Stimulated activated CD4-positive, alpha-beta T cell treated with anti-CD3 and anti-CD28 coated beads, Interleukin-15, amount 100 ng/mL, for 1 hour (primary cell): Measurements from ENCODE around the gene SIGLEC1.

Experiments used
- DNase-seq, 2 donors: peaks; one replicate each; pipeline ENCODE4 v3.0.0-alpha.2; 2020; ENCODE audit warnings: low read depth in 1 of 2, low spot score in 1 of 2

SIGLEC1 gene

DNA sequence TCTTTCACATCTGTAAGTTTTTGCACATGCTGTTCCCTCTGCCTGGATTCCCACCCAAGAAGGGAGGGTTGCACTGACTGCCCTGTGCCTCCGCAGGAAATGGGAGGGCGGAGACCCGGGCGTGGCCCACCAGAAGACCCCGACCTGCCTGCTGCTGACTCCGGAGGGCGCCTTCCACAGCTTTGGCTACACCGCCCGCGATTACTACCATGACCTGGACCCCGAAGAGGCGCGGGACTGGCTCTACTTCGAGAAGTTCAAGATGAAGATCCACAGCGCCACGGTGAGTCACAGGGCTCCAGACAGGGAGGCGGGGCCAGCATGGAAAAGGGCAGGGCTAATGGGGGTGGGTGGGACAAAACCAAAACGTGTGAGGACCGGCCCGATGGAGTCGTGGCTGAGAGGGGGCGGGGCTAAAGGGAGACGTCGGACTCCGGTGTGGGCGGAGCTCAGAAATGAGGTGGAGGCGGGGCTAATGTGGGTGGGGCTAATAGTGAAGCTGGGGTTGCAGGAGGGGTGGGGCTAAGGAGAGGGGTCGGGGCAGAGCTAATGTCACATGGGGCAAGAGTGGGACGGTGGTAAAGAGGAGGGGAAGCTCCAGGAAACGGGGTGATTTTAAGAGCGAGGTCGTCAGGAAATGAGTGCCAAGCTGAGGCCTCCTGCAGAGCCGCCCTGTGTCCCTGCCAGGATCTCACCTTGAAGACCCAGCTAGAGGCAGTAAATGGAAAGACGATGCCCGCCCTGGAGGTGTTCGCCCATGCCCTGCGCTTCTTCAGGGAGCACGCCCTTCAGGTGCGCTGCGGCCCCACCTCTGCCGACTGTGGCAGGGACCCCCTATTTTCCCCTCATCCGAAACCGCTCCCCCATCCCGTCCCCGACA, 32.6 kb upstream of the SIGLEC1 start:
- peak; percentile 47 to 64 for DNase-seq

DNA sequence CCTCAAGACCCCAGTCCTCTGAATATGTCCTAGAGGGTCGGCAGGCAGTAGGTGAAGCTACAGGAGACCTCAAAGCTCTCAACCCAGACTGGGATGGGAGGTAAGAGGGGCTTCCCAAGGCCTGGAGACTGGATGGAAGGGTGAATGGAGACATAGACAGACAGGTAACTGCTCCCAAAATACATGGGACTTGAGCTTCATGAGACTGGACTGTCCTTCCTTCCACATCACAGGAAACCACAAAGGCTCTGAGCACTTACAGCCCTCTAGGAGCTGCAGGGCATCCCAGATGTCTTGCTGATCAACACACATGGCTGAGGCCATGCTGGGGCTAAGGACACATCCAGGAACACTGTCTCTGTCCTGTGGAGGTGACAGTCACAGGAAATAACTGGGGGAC, 31.6 kb upstream of the SIGLEC1 start:
- no peak for DNase-seq

DNA sequence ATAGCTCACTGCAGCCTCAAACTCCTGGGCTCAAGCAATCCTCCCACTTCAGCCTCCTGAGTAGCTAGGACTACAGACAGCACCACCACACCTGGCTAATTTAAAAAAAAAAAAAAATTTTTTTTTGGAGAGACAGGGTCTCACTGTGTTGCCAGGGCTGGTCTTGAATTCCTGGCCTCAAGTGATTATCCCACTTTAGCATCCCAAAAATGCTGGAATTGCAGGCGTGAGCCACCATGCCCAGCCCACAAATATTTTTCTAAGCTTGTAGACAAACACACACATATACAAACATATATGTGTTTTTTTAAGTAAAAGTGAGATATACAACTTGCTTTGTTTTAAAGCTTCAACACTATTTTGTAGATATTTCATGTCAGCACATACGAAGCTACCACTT, 30.9 kb upstream of the SIGLEC1 start:
- DNase-seq = no peak

DNA sequence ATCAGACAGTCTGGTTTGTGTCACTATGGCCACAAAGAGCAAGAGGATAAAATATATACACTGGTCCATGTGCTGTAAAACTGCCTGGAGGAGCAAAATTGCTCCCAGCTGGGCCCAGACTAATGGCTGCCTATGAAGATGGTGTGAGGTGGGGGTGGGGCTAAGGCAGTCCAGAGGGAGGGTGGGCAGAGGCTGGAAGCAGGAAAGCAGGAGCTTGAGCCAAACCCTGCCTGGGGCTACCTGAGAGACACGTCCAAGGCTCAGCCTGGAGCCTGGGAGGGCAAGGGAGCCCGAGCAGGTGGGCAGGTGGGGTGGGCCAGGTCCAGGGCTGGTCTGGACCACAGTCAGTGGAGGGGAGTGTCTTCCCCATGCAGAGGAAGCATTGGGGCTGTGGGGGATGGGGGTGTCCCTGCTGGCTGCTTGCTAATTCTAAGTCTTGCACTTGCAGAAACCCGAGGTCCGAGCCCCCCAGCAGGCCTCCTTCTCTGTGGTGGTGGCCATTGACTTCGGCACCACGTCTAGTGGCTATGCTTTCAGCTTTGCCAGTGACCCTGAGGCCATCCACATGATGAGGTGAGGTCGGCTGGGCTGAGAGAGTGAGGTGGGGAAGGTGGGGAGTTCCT, 29.5 kb upstream of the SIGLEC1 start:
- no peak for DNase-seq

DNA sequence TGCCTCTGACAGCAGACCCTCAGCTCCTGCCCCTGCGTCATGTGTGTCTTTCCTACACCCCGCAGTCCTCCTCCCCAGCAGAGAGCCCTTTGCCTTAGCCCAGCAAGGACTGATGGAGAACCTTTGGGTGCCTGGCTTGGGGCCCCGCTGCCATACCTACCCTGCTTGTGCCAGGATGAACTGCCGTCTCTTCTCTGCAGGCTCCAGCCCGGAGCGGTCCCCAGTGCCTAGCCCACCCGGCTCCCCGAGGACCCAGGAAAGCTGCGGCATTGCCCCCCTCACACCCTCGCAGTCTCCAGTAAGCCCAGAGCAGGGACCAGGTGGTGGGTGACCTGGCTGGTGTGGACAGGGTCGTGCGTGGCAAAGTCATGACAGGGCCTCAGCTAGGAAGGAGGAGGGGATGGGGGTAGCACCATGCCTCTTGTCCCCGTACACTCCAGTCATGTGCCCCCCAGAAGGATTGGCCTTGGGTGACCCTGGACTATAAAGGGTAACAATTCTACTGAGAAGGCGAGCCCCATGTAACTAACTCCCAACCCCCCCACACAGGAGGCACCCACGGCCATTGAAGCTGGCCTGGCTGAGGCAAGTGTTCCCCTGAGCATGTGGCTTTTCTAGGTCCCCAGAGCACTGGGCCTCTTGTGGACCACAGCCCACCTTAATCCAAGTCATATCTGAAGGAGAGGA, 28.4 kb upstream of the SIGLEC1 start:
- DNase-seq = no peak

DNA sequence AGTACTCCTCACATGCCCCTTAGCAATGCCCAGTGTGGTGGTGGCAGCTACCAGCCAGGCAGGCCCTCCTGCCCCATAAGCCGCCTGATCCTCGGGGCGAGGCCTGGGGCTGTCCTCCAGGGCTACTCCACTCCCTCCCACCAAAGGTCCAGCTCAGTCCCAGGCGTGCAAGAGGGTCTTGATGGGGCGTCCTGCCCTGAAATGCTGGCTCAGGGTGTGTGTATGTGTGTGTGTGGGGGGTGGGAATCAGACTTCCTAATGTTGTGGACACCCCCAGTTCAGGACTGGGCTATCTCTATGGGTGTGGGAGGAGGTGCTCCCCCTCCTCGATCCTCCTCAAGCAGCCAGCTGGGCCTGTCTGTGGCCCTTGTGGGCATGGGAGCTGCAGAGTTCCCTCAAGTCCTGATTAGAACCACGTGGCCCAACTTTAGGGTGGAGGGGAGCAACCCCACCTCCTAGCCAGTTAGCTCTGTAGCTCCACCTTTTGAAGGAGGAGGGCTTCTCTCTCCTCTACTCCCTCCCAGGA, 27.6 kb upstream of the SIGLEC1 start:
- DNase-seq = no peak

DNA sequence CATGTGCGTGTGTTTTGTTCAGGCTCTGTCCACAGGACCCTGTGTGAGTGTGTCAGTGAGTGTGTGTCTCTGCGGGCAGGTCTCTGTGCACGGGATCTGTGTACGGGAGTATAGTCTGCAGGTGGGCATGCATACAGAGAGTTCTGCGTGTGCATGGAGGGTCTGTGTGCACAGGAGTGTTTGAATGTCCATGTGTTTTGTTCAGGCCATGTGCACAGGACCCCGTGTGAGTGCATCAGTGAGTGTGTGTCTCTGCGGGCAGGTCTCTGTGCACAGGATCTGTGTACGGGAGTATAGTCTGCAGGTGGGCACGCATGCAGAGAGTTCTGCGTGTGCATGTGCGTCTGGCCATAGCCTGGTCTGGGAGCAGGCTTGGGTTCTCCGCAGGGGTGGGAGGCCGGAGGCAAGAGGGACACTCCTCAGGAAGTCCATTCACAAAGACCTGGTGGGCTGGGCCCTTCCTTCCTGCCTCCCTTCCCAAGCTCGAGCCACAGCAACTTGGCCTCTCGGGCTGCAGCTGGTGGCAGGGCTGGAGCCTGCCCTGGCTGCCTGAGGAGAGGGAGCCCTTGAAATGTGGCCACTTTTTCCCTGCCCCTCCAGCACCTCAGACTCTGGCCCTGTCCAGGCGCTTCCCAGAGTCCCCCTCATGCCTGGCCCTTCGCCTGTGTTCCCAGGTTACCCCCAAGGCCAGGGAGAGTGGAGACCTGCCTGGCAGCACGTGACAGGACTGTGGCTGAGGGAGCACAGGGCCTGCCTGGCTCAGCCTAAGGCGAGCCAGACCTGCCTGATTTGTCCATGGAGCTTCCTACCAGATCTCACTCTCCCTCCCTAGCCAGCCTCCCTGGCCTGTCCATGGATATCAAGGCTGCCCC, 26.9 kb upstream of the SIGLEC1 start:
- DNase-seq = no peak

DNA sequence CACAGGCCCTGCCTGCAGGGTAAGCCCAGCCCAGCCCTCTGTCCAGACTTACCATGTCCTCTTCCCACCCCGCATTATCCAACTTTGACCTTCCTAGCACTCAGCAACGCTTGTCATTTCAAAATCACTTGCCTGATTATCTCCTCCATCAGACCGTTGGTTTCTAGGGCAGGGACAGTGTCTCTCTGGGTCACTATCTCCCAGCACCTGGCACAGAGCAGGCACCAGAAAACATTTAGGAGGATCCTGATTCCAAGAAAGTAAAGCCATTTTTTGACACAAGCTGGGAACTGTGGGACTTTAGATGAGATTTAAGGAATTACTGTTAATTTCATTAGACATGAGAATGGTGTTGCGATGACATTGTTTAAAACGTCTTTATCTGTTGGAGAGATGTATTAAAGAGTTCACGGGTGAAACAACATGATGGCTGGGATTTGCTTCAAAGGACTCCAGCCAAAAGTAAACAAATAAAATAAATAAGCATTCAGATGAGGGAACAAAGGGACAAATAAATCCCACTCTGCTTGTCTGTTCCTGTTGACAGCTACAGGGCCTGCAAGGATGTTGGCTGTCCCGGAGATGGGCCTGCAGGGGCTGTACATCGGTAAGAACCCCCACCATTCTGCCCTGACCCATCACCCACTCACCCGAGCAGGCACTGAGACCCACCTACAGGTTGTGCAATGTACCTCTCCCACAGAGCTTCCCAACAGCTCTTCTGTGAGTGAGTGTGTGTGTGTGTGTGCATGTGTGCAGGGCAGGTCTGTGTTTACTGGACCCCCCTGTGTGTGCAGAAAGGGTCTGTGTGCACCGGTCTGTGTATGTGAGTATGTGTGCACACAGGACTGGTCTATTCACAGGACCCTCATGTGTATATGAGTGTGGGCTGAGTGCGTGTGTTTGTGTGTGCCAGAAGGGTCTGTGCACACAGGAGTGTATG, 26.0 kb upstream of the SIGLEC1 start:
- DNase-seq = no peak

DNA sequence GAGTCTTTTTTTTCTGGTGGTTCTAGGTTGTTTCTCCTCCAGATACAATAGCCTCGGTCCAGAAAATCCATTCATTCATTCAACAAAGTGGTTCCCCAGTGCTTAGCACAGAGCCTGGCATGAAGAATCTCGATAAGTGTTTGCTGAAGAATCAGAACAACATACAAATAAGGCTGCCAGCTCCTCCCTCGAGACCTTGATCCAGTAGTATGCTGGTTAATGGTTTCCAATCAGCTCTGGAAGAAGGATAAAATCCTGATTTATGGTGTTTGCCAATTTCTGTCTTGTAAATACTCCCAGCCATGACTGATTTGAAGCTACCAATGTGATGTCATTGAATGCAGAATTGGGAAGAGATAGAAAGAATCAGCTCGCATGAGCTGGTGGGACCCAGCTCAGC, 23.4 kb upstream of the SIGLEC1 start:
- no peak for DNase-seq

DNA sequence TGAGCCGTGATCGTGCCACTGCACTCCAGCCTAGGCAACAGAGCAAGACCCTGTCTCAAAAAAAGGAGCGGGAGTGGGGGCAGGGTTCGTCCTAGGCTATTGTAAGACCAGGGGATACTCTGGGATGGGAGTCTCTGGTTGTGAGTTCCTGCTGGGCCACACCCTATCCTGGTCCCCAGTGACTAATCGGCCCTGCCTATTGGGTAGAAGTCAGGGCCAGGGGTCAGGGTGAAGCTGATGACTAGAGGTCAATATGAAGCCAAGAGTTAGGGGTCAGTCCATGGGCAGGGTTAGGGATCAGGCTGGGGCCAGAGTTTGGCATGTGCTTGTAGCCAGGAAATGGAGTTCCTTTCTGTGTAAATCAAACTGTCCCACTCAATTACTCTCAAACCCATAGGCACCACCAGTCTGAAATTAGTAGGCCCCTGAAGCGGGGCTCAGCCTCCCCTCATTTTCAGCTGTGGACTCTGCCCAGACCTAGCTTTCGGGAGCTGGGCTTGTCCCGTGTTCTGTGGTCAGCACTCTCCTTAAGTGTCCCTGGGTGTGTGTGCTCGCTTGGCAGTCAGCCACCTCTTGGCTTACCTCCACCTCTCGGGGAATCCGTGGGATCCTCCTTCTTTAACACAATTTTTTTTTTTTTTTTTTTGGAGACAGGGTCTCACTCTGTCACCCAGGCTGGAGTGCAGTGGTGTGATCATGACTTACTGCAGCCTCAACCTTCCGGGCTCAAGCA, 21.9 kb upstream of the SIGLEC1 start:
- no peak for DNase-seq

DNA sequence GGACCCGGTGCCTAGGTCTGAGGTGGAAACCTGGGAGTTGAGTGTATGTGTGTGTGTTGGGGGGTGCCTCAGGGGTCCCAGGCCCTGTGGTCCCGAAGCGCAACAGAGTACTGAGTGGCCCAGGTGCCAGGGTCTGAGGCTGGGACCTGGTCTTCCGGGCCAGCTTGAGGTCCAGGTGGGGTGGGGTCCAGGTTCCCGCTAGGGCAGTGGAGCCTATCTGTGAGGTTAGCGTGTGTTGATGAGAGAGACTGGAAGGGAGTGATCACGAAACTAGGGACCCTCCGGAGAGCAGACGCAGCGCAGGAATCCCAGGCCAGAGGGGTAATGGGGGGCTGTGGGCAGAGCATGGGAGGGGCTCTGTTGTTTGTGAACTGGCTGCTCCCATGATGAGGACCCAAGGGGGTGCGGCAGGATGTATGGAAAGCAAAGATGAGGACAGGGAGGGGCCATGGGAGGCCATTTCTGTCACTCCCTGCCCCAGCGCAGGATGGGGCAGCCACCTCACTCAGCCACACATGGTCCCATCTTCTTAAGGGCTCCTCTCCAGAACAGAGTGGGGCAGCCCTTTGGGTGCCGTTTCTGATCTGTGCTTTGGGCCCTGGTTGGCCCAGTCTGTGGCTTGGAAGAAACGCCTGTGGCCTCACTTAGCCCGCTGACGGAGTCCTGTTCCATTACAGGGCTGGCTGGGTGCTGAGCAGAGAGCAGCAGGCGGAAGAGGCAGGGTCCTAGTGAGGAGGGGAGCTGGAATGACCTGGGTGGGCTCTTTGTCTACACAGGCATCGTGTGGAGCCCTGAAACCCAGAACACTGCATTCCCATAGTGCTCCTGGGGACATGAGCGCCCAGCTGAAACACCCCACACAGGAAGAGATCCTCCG, 21.0 kb upstream of the SIGLEC1 start:
- DNase-seq = no peak

DNA sequence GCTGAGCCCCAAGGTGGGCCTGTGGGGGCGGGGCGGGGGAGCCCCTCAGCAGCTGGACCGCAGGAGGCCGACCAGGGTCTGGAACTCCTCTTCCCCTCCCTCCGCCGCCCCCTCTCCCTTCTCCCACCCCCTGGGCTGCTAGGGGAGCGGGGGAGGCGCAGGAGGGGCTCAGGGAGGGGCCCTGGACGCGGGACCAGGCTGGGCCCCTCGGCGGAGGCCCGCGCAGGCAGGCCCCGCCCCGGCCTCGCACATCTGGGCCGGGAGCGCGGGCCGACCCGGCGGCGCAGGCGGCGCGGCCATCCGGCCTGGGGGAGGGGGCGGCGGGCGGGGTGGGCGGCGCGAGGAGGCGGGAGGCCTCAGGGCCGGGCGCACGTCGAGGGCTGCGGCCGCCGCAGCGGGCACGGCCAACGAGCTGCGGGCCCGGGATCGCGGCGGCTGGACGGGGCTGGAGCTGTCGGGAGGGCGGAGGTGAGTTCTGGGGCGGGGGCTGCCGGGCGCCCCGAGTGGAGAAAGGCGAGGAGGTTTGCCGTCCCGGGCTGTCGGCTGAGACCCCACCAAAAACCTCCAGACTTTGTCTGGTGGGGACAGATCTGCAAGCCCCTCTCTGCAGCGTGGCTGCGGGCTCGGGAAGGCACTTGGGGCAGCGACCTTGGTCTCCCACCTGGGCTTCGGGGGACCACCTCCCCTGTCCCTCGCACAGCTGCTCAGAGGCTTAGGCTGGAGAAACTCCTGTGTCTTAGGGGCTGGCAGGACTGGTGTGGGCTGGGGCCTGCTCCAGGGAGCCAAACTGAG, 20.1 kb upstream of the SIGLEC1 start, which contains the start of gene HSPA12B:
Gene HSPA12B, plus strand, starts transcription at position 359 of the 792 bp plus-strand sequence. CDS start 5,990 bp downstream, outside the sequence.
- DNase-seq = no peak

DNA sequence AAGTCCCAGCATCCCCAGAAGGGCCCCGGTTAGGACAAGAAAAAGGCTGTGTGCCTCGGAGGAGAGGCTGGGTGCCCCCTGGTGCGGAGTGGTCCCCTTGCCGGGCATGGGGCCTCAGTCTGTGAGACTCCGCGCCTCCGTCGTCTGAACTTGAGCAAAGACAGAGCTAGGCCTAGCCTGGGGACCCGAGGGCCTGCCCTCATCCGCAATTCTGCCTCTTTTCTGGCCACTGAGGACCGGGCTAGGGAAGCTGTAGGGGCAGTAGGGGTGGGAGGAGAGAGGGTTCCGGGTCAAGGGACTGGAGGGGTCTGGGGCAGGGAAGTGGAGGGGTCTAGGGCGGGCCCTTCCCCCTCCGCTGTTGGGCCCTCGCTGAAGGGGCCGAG, 19.5 kb upstream of the SIGLEC1 start:
- DNase-seq = no peak

DNA sequence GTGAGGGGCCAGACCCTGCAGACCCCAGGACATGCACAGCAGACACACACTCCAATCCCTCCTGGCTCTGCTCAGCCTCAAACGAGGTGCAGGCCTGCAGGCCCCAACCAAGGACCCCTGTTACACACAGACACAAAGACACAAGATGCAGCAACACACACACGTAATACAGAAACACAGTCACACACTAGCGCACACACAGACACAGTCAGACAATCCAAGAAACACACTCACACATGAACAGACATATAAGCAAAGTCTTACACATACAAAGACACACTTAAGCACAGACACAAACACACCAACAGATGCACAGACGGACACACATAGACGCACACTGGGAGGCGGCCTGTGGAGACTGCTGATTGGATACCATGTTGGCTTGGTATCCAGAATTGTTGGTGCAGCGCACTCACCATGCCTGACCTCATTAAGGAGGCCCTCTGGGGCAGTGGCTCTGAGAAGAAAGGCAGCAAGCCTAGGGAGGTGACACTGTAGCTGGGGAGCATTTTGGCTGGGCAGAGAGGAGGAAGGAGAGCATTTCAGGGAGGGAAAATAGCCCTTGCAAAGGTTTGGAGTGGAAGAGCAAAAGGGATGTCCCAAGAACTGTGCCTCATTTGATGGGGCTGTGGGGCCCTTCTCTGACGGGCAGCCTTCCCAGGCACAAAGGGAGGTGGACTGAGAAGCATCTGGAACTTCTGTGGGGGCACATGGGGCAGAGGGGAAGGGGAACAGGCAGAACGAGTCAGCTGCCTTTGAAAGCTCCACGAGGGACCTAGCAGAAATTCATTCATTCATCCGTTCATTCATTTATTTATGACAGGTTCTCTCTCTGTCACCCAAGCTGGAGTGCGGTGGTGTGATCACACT, 18.6 kb upstream of the SIGLEC1 start:
- no peak for DNase-seq

DNA sequence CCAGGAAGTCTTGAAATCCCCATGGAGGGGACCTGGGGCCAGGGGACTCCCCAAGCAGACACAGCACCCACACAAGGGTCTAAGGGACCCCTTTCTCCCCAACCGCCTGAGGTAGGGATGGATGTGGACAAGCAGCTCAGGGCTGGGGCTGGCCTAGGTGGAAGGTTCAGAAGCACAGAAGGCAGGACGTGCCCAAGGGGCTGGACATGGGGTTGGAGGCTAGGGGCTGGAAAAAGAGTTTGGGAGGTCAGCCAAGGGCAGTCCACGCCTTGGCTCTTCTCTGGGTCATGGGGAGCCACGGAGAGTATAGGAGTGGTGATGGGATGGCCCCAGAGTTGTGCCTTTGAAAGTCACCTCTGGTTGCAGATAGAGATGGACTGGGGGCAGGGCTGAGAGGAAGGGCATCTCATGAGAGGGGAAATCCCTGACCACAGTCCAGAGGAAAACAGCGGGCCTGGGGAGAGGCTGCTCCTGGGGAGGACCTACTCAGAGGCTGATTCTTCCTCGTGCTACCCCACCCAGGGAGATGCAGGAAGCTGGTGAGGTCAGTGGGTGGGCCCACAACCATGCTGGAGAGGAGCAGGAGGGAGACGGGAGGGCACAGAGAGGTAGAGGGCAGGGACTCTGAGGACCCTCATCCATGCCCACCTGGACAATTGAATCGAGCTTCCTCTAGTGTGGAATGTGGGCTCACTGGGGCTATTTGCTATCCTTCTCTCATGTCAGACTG, 17.6 kb upstream of the SIGLEC1 start:
- no peak for DNase-seq

DNA sequence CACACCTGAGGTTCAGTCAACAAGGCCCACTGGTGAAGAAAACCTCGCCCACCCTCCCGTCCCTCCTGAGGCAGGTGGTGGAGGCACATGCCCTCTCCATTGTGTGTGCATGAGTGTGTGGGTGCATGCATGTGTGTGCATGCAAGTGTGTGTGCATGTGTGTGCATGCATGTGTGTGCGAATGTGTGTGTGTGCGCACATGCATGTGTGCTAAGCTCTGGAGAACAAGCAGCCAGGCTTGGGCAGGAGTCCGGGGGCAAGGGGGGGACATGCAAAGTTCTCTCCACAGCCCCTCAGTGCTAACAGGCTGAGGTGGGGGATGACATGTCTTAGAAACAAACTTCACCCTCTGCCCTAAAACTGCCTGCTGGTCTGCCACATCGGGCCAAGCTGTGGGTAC, 17.0 kb upstream of the SIGLEC1 start:
- DNase-seq = no peak
